Urinary bladder (tissue), 4 donors: ENCODE measurements around the gene HPCA. TPM values are rescaled to one million over a fixed set of nuclear protein-coding genes. Genes with fewer than 3 reads are reported as not detected.

ENCODE experiments used
- DNase-seq: peaks from one replicate; pipeline ENCODE4 v3.0.0-alpha.2; 2015; ENCODE audit errors: extremely low spot score
- H3K27ac ChIP-seq: one replicate; pipeline ENCODE4 v1.5.1; 2013; ENCODE audit warnings: low read depth, mild to moderate bottlenecking, moderate library complexity
- H3K36me3 ChIP-seq: one replicate; pipeline ENCODE4 v1.6.1; 2013; ENCODE audit warnings: mild to moderate bottlenecking, moderate library complexity; ENCODE audit not compliant: insufficient read depth
- H3K4me1 ChIP-seq: one replicate; pipeline ENCODE4 v1.6.1; 2013; ENCODE audit warnings: mild to moderate bottlenecking, moderate library complexity; ENCODE audit not compliant: insufficient read depth
- H3K4me3 ChIP-seq: one replicate; pipeline ENCODE4 v1.5.1; 2013; ENCODE audit warnings: low read depth, low read length
- WGBS: extraction: QIAGEN DNeasy Blood & Tissue Kit; methylation state at CpG from one replicate; pipeline ENCODE4 v1.1.7; 2013; 5-methylcytosine and 5-hydroxymethylcytosine counted together
- polyA plus RNA-seq: library from polyadenylated mRNA; stranded (reverse); fragments of 200-250 nt; gene quantifications from one replicate; pipeline ENCODE4 v1.2.3, GENCODE V29; 2013
- total RNA-seq: library from RNA; depleted of rRNA; stranded (reverse); fragments of >200 nt; gene quantifications from one replicate; pipeline ENCODE4 v1.2.3, GENCODE V29; 2014
- donor health status: healthy with polysubstance abuse.
- donor health status: healthy.

Gene HPCA
- total and polyA plus RNA-seq, 2 donors = 0.29 TPM; not detected in 1

- 90% methylated on average over 5 of the region's 5 CpGs for WGBS
- DNase-seq = no peak
- H3K4me3 ChIP-seq = no peak overlapping the region
- H3K4me1 ChIP-seq = no peaks in the 10 kb centered on the region
- H3K27ac ChIP-seq = no peak overlapping the region
- H3K36me3 ChIP-seq = no peaks in the 10 kb centered on the region
Measured at GRCh38 chr1:32867151-32867550, 19.1 kb upstream of the HPCA start.

DNA sequence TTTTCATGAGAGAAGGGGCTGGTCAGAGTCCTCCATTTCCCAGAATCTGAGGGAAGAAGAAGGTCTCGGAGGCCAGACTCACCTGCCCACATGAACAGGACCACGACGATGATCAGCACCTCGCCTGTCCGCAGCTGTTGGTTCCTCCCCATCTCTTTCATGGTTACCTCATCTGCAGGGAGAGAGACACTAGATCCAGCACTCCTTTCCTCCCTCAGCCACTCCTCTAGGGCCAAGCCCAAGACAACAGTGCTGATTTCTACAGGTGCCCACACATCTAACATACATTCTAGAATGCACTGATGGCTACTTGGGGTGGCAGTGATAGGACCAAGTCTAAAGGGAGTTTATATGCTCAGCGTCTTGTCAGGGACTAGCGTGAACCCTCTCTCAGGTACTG is 18.6 kb upstream of the HPCA start:
- no peaks in the 10 kb centered on the region for H3K4me1 ChIP-seq
- no peak overlapping the region for H3K27ac ChIP-seq
- no peak for DNase-seq
- WGBS = 94% methylated on average over 7 of the region's 7 CpGs
- H3K4me3 ChIP-seq = no peak overlapping the region
- no peaks in the 10 kb centered on the region for H3K36me3 ChIP-seq

DNA sequence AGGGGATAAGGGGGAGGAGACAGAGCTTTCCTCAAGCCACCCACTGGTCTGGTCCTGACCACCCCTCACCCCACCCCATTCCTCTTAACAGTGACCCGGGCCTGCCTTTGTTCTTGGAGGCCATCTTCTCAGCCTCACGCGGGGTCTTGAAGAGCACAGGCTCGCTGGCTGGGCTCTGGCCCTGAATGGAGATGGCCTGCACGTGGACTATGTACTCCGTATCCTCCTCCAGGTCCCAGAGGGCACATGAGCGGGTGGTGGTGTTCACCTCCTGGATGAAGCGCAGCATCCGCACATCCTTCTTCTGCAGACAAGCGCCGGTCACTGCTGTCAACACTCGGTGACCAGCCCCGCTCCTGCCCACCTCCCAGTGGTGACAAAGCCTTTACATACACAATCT is 18.2 kb upstream of the HPCA start:
- Histone ChIP-seq H3K27ac (no peak overlapping the region), H3K4me1 (no peaks in the 10 kb centered on the region), H3K36me3 (no peaks in the 10 kb centered on the region), H3K4me3 (no peak overlapping the region)
- DNase-seq = no peak
- 93% methylated on average over 13 of the region's 13 CpGs for WGBS

DNA sequence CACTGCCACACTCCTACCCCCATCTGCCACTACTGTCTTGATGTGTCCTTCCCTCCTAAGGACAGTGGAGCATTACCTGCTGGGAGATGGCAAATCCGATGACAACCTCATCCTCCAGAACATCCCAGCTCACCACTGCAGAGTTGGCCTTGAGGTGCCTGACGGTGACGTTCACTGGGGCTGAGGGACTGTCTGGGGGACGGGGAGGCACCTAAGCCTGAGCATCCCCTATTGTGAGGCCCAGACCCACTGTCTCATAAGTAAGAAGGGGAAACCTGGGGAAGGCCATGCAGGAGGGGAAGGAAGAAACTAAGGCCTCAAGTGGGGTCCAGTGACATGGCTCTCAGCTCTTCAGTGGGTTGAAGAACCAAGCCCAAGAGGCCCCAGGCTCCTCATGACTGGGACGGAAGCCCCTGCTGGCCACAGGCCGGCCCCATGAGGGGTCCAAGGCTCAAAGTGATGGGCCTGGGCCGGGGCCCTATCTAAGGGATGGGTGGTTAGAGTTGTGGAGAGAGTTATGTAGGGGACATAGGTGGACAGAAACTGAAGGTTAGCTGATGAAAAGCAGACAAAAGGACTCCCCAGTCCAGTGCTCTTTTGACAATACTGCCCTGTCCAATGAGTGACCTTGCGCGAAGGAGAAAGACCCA is 17.4 kb upstream of the HPCA start:
- Histone ChIP-seq H3K36me3 (no peaks in the 10 kb centered on the region), H3K4me3 (no peak overlapping the region), H3K4me1 (no peaks in the 10 kb centered on the region), H3K27ac (no peak overlapping the region)
- no peak for DNase-seq
- WGBS = 98% methylated on average over 9 of the region's 9 CpGs

- Histone ChIP-seq H3K27ac (no peak overlapping the region), H3K4me3 (peak overlapping the region; percentile 54), H3K36me3 (no peaks in the 10 kb centered on the region), H3K4me1 (no peaks in the 10 kb centered on the region)
- WGBS = 58% methylated on average over 16 of the region's 16 CpGs
- no peak for DNase-seq
Measured at GRCh38 chr1:32869923-32870614, 16.2 kb upstream of the HPCA start.

DNA sequence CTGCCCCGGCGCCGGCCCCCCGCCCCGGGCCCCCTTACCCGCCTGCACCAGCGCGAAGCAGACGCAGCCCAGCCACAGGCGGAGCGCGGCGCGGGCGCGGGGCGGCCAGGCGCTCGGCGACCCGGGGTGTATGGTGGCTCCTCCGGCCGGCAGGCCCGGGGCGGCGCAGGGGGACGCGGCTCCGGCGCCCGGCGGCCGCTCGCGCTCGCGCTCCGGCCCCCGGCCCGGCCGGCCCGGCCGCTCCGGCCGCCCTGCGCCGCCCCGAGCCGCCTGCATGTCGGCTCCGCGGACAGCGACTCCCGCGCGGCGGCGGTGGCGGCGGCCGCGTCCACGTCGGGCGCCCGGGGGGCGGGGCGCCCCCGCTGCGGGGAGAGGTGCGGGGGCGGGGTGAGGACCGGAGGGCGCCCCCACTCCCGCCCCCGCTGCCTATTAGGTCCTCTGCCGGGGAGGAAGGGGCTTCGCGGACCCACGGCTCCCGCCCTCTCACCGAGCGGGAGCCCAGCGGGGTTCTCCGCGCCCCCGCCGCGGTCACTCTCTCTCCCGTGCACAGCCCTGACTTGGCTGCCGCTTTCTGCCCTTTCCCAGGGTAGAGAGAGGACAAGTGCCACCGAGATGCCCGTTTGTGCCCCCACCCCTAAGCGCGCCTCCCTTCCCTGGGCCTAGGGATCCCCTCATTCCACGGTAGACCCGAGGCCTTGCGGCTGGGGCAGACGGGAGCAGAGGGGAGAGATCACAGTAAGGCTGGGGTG is 15.5 kb upstream of the HPCA start, which contains the start of gene FNDC5:
Gene FNDC5, minus strand, starts transcription at position 298 of the 749 bp plus-strand sequence.
- no peak for DNase-seq
- H3K27ac ChIP-seq = no peak within 1 kb of the TSS
- H3K4me1 ChIP-seq = no peaks in the 10 kb centered on the region
- WGBS = 1% methylated on average over 98 of the region's 99 CpGs
- peak within 1 kb of the TSS; percentile 54 for H3K4me3 ChIP-seq
- H3K36me3 ChIP-seq = no peaks in the 10 kb centered on the region

GRCh38 chr1:32871364-32872191 is 14.7 kb upstream of the HPCA start:
- DNase-seq = no peak
- Histone ChIP-seq H3K4me1 (no peaks in the 10 kb centered on the region), H3K27ac (no peak overlapping the region), H3K36me3 (no peaks in the 10 kb centered on the region), H3K4me3 (peak overlapping the region; percentile 54)
- WGBS = 50% methylated on average over 13 of the region's 13 CpGs

DNA sequence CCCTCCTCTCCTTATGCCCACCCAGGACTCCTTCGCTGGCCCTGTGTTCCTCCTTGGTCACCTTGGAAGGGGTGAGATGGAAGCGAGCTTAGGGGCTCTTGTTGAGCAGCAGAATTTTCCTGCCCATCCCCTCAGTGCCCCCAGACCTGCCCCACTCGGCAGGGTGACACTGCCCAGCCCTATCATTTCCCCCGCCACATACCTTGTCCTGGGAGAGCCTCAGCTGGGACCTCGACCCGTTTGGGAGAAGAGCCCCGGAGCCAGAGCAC is 14.2 kb upstream of the HPCA start:
- H3K27ac ChIP-seq = no peak overlapping the region
- no peaks in the 10 kb centered on the region for H3K4me1 ChIP-seq
- no peak overlapping the region for H3K4me3 ChIP-seq
- H3K36me3 ChIP-seq = no peaks in the 10 kb centered on the region
- 55% methylated on average over 7 of the region's 7 CpGs for WGBS
- no peak for DNase-seq

DNA sequence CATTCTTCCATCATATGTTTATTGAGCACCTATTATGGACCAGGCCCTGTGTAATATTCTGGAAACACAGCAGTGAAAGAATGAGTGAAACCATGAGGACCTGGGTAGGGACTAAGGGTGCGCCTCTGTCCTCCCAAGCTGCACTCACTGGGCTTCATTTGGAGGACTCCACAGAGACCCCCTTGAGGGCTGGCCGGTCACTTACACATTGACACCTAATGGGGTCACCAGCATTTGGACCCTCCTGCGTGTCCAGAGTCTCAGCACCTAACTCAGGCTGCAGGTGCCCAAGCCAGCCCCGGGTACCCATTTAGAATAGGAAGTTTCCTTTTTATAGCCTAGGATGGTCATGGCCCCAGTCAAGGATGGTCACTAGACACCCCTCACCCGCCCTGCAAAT is 12.8 kb upstream of the HPCA start:
- Histone ChIP-seq H3K4me3 (no peak overlapping the region), H3K27ac (no peak overlapping the region), H3K4me1 (no peaks in the 10 kb centered on the region), H3K36me3 (no peaks in the 10 kb centered on the region)
- DNase-seq = no peak
- WGBS = 90% methylated on average over 5 of the region's 5 CpGs

DNA sequence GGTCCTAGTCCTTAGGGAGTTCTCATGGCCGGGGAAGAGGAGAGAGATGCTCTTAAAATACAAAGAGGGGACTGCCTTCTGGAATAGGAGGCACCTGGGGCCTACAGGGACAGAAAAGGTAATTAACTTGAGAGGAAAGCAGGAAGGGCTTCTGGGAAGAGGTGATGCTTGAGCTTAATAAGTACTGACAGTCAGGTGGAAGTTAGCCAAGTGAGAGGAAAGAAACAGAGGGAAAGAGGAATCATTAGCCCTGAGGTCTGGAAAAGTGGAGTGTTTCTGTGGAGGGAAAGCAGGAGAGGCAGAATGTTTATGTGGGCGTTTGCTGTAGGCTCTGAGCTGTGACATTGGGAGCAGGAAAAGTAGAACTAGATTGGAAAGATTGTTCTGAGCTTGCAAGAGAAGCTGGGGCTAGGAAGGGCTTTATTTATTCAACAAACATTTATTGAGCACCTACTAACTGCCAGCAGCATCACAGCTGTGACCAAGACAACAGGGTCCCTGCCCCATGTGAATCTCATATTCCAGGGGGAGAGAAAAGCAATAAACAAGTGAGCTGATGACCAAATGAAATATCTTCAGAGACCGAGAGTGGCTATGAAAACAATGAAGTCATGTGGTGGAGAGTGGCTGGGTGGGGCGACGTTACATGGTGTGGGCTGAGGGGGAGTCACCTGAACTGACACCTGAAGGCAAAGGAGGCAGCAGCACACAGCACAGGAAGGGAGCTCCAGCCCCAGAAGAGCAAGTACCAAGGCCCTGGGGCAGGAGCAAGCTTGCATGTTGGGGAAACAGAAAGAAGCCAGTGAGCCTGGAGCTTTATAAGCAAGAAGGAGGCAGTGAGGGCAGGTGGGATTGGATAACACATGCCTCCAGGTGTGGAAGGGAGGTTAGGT is 11.2 kb upstream of the HPCA start:
- Histone ChIP-seq H3K36me3 (no peaks in the 10 kb centered on the region), H3K27ac (no peak overlapping the region), H3K4me3 (no peak overlapping the region), H3K4me1 (no peaks in the 10 kb centered on the region)
- DNase-seq = no peak
- 69% methylated on average over 5 of the region's 5 CpGs for WGBS

- no peak for DNase-seq
- Histone ChIP-seq H3K27ac (no peak overlapping the region), H3K4me3 (no peak overlapping the region), H3K36me3 (no peaks in the 10 kb centered on the region), H3K4me1 (no peaks in the 10 kb centered on the region)
- 42% methylated on average over 16 of the region's 16 CpGs for WGBS
Measured at GRCh38 chr1:32876341-32877210, 9.7 kb upstream of the HPCA start.
